GM18520 (cell line): ENCODE data around the gene ARAP2.

ENCODE experiments used
- ATAC-seq: cut with Tn5 transposase; IDR thresholded peaks from one replicate; pipeline ENCODE4 v1.9.1; 2021; ENCODE audit not compliant: unreplicated experiment

The ARAP2 gene, protein sequence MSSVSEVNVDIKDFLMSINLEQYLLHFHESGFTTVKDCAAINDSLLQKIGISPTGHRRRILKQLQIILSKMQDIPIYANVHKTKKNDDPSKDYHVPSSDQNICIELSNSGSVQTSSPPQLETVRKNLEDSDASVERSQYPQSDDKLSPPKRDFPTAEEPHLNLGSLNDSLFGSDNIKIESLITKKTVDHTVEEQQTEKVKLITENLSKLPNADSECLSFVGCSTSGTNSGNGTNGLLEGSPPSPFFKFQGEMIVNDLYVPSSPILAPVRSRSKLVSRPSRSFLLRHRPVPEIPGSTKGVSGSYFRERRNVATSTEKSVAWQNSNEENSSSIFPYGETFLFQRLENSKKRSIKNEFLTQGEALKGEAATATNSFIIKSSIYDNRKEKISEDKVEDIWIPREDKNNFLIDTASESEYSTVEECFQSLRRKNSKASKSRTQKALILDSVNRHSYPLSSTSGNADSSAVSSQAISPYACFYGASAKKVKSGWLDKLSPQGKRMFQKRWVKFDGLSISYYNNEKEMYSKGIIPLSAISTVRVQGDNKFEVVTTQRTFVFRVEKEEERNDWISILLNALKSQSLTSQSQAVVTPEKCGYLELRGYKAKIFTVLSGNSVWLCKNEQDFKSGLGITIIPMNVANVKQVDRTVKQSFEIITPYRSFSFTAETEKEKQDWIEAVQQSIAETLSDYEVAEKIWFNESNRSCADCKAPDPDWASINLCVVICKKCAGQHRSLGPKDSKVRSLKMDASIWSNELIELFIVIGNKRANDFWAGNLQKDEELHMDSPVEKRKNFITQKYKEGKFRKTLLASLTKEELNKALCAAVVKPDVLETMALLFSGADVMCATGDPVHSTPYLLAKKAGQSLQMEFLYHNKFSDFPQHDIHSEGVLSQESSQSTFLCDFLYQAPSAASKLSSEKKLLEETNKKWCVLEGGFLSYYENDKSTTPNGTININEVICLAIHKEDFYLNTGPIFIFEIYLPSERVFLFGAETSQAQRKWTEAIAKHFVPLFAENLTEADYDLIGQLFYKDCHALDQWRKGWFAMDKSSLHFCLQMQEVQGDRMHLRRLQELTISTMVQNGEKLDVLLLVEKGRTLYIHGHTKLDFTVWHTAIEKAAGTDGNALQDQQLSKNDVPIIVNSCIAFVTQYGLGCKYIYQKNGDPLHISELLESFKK (N-terminal part only)

DNA sequence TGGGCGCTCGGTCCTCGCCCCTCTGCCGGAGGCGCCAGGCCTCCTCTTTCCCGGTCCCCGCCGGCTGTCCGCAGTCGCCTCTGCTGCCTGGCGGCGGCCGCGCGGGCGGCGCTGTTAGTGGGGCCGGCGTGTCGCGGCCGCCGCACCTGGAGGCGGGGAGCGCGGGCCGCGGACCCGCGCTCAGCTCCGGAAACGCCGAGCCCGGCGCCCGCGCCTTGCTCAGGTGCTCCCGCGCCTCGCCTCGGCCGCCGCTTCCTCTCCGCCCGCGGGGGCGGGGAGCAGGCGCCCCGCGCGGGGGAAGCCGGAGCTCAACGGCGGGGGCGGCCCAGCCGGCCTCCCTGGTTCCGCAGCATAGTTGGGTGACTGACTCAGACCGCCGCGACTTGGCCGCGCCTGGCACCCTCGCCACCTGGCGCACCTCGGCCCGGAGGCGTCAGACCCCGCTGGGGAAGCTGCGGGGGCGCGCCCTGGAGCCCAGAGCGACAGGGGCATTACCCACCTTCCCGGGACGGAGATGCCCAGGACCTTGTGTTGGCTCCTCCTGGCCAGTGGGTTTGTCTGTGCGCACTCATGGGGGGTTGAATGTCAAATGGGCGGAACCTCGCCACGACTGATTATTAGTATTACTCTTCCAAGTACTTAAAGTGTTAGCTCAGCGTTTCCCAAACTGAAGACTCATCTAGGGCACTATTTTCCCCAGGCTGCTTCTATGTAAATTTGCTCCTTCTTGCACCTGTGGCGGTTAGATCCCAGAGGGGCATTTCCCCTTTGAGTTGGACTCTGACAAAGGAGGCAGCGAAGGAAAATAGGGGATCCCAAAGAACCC lies at the start of gene ARAP2:
TSS of gene ARAP2 (minus strand) at position 258 of the 826 bp plus-strand sequence. CDS start 15,028 bp downstream, outside the sequence.
- ATAC-seq, result peak; percentile 59

GRCh38 chr4:36292556-36293188 lies 48.4 kb upstream of the ARAP2 start:
- no peak for ATAC-seq

GRCh38 chr4:36290641-36291040 lies 46.3 kb upstream of the ARAP2 start:
- no peak for ATAC-seq

DNA sequence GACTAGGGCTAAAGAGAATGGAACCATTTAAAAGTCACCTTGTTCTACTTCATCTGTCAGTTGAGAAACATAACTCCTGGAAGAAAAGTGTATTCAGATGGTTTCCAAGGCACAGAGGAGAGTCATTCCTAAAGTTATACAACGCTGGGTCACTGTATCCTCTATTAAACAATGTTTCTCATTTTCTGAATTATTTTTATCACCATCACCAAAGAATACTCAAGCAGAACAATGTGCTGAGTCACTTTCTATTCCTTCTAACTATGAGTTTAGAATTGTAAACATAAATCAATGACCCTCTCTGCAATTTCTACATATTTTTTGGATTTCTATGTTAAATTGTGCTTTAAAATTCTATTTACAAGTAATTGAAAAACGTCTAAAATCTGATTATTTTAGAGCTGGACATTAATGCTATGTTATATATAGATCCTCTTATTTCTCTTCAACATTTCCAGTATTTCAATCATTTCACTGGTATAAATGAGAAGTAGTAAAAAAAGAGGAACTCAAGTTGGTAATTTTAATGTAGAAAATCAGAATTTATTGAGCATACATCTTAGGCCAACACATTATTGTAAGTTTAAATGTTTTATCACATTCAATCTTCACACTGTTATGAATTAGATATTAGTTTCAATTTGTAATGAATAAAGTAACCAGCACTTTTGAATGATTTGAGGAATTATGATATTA lies 44.6 kb upstream of the ARAP2 start:
- ATAC-seq, result no peak

DNA sequence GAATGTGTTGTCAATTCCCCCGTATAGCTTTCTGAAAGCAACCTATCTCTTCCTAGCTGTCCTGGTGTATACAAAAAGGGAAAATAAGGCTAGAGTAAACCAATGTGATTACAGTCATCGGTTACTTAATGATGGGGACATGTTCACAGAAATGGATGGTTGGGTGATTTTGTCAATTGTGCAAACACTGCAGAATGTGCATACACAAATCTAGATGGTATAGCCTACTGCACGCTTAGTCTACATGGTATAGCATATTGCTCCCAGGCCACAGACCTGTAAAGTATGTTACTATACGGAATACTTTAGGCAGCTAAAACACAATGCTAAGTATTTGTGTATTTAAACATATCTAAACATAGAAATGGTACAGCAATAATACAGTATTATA lies 42.2 kb upstream of the ARAP2 start:
- no peak for ATAC-seq

DNA sequence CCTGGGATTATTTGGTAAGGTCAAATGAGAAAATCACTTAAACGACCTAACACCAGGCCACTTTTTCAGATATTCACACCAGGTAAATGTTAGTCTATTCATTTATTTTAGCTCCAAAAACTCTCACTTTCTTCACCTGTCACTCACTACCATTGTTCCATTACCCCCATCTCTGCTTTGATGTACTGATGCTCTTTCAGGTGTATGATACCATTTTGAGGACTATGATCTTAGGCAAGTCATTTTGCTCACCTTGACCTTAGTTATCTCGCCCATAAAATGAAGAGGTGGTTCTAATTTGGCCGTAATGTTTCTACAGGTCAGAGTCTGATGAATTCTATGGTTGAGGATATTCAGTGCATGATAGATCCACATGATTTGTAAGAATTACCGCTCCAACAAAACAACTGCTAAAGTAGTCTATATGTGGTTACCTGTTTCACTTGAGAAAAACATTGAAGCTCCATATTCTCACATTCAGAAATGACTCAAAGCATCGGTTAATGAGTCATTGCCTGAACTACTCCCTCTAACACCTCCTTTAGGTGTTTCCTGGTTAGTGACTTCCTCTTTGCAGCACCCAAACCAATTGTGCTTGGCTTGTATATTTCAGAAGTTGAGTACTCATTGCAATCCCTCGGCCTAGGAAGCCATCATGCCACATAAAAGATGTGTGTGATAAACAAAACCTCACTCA lies 41.6 kb upstream of the ARAP2 start:
- ATAC-seq, result peak; percentile 99

DNA sequence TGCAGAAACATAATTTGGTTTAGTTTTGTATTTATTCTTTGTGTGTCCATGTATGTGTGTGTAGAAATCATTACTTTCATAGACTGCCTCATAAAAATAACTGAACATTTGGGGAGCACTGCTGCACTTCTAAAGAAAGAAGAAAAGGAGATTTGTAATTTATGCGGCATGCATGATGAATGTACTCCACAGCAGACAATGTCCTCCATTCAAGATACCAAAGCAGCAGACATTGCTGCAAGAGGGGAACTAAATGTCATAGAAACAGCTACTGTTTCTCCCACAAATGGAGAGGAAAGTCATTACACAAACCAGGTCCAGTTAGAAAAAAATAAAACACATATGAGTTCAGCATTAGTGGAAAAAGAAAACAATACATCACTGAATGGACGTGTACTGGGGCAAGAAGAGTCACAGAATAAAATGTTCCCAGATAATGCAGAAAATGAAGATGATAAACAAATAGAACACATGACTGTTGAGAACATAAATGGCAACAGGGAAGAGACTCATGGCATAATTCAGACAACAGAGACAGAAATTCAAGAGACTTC lies 39.7 kb upstream of the ARAP2 start:
- ATAC-seq, result no peak

DNA sequence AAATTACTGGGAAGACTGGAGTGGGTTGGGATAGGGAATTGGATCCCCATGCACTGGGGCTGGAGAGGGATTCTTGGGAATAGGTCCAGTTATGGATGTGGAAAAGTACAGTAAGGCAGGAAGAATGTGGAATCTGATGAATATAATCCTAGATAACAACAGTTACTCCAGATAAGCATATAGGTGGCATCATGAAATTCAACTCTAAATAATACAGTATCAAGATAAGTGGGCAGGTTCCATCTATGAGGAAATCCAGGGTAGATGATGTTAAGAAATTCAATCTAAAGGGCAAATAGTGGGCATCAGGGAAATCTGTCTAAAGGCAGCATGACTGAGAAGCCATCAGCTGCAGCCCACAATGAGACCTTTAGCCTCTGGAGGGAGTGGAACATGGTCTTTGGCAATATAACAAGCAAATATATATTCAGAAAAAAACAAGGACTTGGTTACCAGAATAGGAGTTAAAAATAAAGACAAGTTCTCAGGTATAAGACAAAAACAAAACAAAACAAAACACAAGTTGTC lies 38.3 kb upstream of the ARAP2 start:
- ATAC-seq, result no peak

GRCh38 chr4:36281384-36282106 lies 37.2 kb upstream of the ARAP2 start, which contains the start of gene DTHD1:
DTHD1 (plus strand) TSS chr4:36281616; CDS start chr4:36281759, 143 bp downstream.
- no peak for ATAC-seq

DNA sequence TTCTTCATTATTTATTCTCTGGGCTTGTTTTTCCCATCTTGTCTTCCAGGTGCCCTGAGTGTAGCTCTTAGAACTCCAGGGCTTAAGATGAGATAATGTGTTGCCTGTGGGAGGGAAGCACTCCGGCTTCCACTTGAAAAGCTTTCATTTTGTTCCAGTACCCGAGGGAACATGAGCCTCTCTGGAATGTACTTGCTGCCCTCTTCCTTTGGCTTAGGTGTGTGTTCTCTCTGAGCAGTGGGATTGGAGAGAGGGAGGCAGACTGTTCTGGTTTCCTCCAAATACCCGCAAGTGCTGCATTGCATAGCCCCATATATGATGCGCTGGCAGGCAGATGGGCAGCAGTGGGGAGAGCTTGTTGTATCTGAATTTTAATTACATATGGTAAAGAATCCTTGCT lies 36.2 kb upstream of the ARAP2 start:
- no peak for ATAC-seq

GRCh38 chr4:36278789-36279188 lies 34.5 kb upstream of the ARAP2 start:
- no peak for ATAC-seq

DNA sequence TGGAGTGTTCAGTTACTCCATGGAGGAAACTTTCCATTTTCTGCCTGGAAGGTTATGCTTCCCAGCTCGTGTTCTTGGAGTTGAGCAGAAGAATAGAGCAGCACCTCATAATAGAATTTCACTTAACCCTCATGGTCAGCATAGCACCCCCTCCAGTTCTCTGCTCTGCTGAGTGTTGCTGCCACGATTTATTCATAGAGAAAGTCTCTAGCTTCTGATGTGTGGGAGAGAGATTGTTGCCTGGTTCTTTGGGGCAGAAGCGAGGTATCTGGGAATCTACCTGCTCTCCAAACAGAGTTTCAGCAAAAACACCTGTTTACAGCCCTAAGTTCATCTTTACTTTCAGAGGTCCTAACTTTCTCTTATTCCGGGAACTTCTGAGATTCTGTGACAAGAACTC lies 33.2 kb upstream of the ARAP2 start:
- ATAC-seq, result no peak

GRCh38 chr4:36274158-36274557 lies 29.8 kb upstream of the ARAP2 start:
- no peak for ATAC-seq

- ATAC-seq, result no peak
Observed at GRCh38 chr4:36273276-36273675, 29.0 kb upstream of the ARAP2 start.

- no peak for ATAC-seq
Observed at GRCh38 chr4:36269533-36270173, 25.3 kb upstream of the ARAP2 start.

DNA sequence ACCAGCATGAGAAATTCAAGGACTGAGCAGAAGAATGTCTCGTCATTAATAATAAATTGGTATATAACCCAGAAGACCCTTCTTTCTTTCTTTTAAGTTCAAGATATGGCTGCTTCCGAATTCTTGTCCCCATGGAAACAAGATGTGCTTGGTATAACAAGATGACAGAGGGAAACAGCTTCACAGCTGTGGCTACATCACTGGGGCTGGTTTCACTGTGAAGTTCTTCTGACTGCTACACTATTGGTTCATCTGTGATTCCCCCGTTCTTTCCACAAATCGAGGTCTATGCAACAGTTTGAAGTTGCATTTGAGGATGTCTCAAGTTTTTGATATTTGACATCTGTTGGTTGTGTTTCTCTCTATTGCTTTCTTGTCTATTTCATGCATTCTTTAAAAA lies 24.8 kb upstream of the ARAP2 start:
- no peak for ATAC-seq
